ENCODE data around the gene MS4A1. TPM values are rescaled to one million over a fixed set of nuclear protein-coding genes. Genes with fewer than 3 reads are reported as not detected.

The MS4A1 gene
- total and polyA plus RNA-seq, 2 donors, result 27.5 to 98.4 TPM

- Histone ChIP-seq H3K9me3 (ENCODE audit: control insufficient read depth in 2 of 2, insufficient read depth in 1 of 2, low read length in 1 of 2) (no peaks in the 10 kb centered on the region), H3K27me3 (ENCODE audit: control insufficient read depth in 2 of 2, insufficient read depth in 1 of 2, low read length in 1 of 2) (no peaks in the 10 kb centered on the region), H3K27ac (ENCODE audit: low read depth in 1 of 2, low read length in 1 of 2) (no peak overlapping the region), H3K36me3 (ENCODE audit: control insufficient read depth in 2 of 2, insufficient read depth in 2 of 2, low read length in 1 of 2) (no peaks in the 10 kb centered on the region), H3K4me1 (ENCODE audit: control insufficient read depth in 2 of 2, insufficient read depth in 2 of 2, low read length in 2 of 2) (no peaks in the 10 kb centered on the region), H3K4me3 (ENCODE audit: low read length in 2 of 2) (no peak overlapping the region)
- no peak for DNase-seq (ENCODE audit: low read depth in 6 of 9, low spot score in 9 of 9)
- WGBS, result 76% methylated on average over 6 of the region's 6 CpGs
Measured at GRCh38 chr11:60511393-60511792, 55.7 kb downstream of the MS4A1 start.

- H3K27ac ChIP-seq (ENCODE audit: low read depth in 1 of 2, low read length in 1 of 2), result no peak overlapping the region
- H3K4me3 ChIP-seq (ENCODE audit: low read length in 2 of 2), result no peak overlapping the region
- DNase-seq (ENCODE audit: low read depth in 6 of 9, low spot score in 9 of 9), result no peak
- H3K4me1 ChIP-seq (ENCODE audit: control insufficient read depth in 2 of 2, insufficient read depth in 2 of 2, low read length in 2 of 2), result no peaks in the 10 kb centered on the region
- WGBS, result 91% methylated on average over 3 of the region's 3 CpGs
- H3K27me3 ChIP-seq (ENCODE audit: control insufficient read depth in 2 of 2, insufficient read depth in 1 of 2, low read length in 1 of 2), result no peaks in the 10 kb centered on the region
- H3K9me3 ChIP-seq (ENCODE audit: control insufficient read depth in 2 of 2, insufficient read depth in 1 of 2, low read length in 1 of 2), result no peaks in the 10 kb centered on the region
- no peaks in the 10 kb centered on the region for H3K36me3 ChIP-seq (ENCODE audit: control insufficient read depth in 2 of 2, insufficient read depth in 2 of 2, low read length in 1 of 2)
Measured at GRCh38 chr11:60512651-60513225, 57.1 kb downstream of the MS4A1 start.

- Histone ChIP-seq H3K27ac (ENCODE audit: low read depth in 1 of 2, low read length in 1 of 2) (no peak overlapping the region), H3K4me1 (ENCODE audit: control insufficient read depth in 2 of 2, insufficient read depth in 2 of 2, low read length in 2 of 2) (no peaks in the 10 kb centered on the region), H3K27me3 (ENCODE audit: control insufficient read depth in 2 of 2, insufficient read depth in 1 of 2, low read length in 1 of 2) (no peaks in the 10 kb centered on the region), H3K4me3 (ENCODE audit: low read length in 2 of 2) (no peak overlapping the region), H3K9me3 (ENCODE audit: control insufficient read depth in 2 of 2, insufficient read depth in 1 of 2, low read length in 1 of 2) (no peaks in the 10 kb centered on the region), H3K36me3 (ENCODE audit: control insufficient read depth in 2 of 2, insufficient read depth in 2 of 2, low read length in 1 of 2) (no peaks in the 10 kb centered on the region)
- 69% methylated on average over 2 of the region's 2 CpGs for WGBS
- DNase-seq (ENCODE audit: low read depth in 6 of 9, low spot score in 9 of 9), result no peak
Measured at GRCh38 chr11:60513496-60514460, 58.1 kb downstream of the MS4A1 start.

GRCh38 chr11:60515144-60515855 lies 59.7 kb downstream of the MS4A1 start, which contains the start of gene MS4A13:
TSS of gene MS4A13 (plus strand) at chr11:60515392. CDS start at chr11:60518084, 2,692 bp downstream.
- H3K4me1 ChIP-seq (ENCODE audit: control insufficient read depth in 2 of 2, insufficient read depth in 2 of 2, low read length in 2 of 2), result no peaks in the 10 kb centered on the region
- no peak for DNase-seq (ENCODE audit: low read depth in 6 of 9, low spot score in 9 of 9)
- WGBS, result 98% methylated on average over 29 of the region's 29 CpGs

More at GRCh38 chr11:60515144-60515855, 59.7 kb downstream of the MS4A1 start, which contains the start of gene MS4A13:
- H3K27ac ChIP-seq (ENCODE audit: low read depth in 1 of 2, low read length in 1 of 2), result no peak within 1 kb of the TSS
- H3K36me3 ChIP-seq (ENCODE audit: control insufficient read depth in 2 of 2, insufficient read depth in 2 of 2, low read length in 1 of 2), result no peaks in the 10 kb centered on the region
- no peaks in the 10 kb centered on the region for H3K9me3 ChIP-seq (ENCODE audit: control insufficient read depth in 2 of 2, insufficient read depth in 1 of 2, low read length in 1 of 2)
- H3K27me3 ChIP-seq (ENCODE audit: control insufficient read depth in 2 of 2, insufficient read depth in 1 of 2, low read length in 1 of 2), result no peaks in the 10 kb centered on the region
- no peak within 1 kb of the TSS for H3K4me3 ChIP-seq (ENCODE audit: low read length in 2 of 2)

Other genes with a start within 250 kb of the MS4A1 start
- 0.24 TPM for gene MS4A4E, start 212.7 kb upstream of the MS4A1 start, total RNA-seq
- 1.9 TPM for gene MS4A4E, start 212.7 kb upstream of the MS4A1 start, polyA plus RNA-seq
- gene MS4A4A, start 175.2 kb upstream of the MS4A1 start, total RNA-seq, result 14.1 TPM
- 55.6 TPM for gene MS4A4A, start 175.2 kb upstream of the MS4A1 start, polyA plus RNA-seq
- gene MS4A6E, start 128.6 kb upstream of the MS4A1 start, total RNA-seq, result 0.57 TPM
- gene MS4A6E, start 128.6 kb upstream of the MS4A1 start, polyA plus RNA-seq, result 2.5 TPM
- 13.4 TPM for gene MS4A7, start 77.3 kb upstream of the MS4A1 start, total RNA-seq
- 21.8 TPM for gene MS4A7, start 77.3 kb upstream of the MS4A1 start, polyA plus RNA-seq
- 0.42 TPM for gene MS4A14, start 59.4 kb upstream of the MS4A1 start, total RNA-seq
- 1.1 TPM for gene MS4A14, start 59.4 kb upstream of the MS4A1 start, polyA plus RNA-seq
- gene MS4A5, start 26.3 kb upstream of the MS4A1 start, total RNA-seq, result not detected
- gene MS4A5, start 26.3 kb upstream of the MS4A1 start, polyA plus RNA-seq, result 0.05 TPM
- 0.05 TPM for gene MS4A12, start 36.9 kb downstream of the MS4A1 start, total RNA-seq
- 0.39 TPM for gene MS4A12, start 36.9 kb downstream of the MS4A1 start, polyA plus RNA-seq
- gene MS4A13, start 59.5 kb downstream of the MS4A1 start, total RNA-seq, result not detected
- not detected for gene MS4A13, start 59.5 kb downstream of the MS4A1 start, polyA plus RNA-seq
- gene MS4A8, start 243.8 kb downstream of the MS4A1 start, total RNA-seq, result 0.14 TPM
- 0.98 TPM for gene MS4A8, start 243.8 kb downstream of the MS4A1 start, polyA plus RNA-seq